GM19395 (cell line): ENCODE measurements around the gene DNAJB8.

Source experiments
- ATAC-seq: cut with Tn5 transposase; IDR thresholded peaks from one replicate; pipeline ENCODE4 v1.9.1; 2021; ENCODE audit warnings: mild to moderate bottlenecking, moderate library complexity; ENCODE audit not compliant: unreplicated experiment

Gene DNAJB8

GRCh38 chr3:128484404-128485281, 18.0 kb upstream of the DNAJB8 start:
- no peak for ATAC-seq

- ATAC-seq: no peak
Measured at GRCh38 chr3:128483657-128484403, 17.1 kb upstream of the DNAJB8 start.

GRCh38 chr3:128482666-128483656, 16.3 kb upstream of the DNAJB8 start:
- no peak for ATAC-seq

- ATAC-seq: no peak
Measured at GRCh38 chr3:128482175-128482574, 15.5 kb upstream of the DNAJB8 start.

- ATAC-seq: no peak
Measured at GRCh38 chr3:128481438-128481942, 14.8 kb upstream of the DNAJB8 start.

- ATAC-seq: no peak
Measured at GRCh38 chr3:128480717-128481437, 14.2 kb upstream of the DNAJB8 start.

GRCh38 chr3:128480278-128480677, 13.6 kb upstream of the DNAJB8 start:
- ATAC-seq: no peak

- no peak for ATAC-seq
Measured at GRCh38 chr3:128479558-128480086, 12.9 kb upstream of the DNAJB8 start.

- no peak for ATAC-seq
Measured at GRCh38 chr3:128478576-128479506, 12.2 kb upstream of the DNAJB8 start.

GRCh38 chr3:128476659-128477058, 10.0 kb upstream of the DNAJB8 start:
- ATAC-seq: no peak

- no peak for ATAC-seq
Measured at GRCh38 chr3:128475355-128475754, 8.7 kb upstream of the DNAJB8 start.

GRCh38 chr3:128473737-128474136, 7.0 kb upstream of the DNAJB8 start:
- no peak for ATAC-seq

- no peak for ATAC-seq
Measured at GRCh38 chr3:128473180-128473519, 6.5 kb upstream of the DNAJB8 start.

- no peak for ATAC-seq
Measured at GRCh38 chr3:128472449-128473179, 5.9 kb upstream of the DNAJB8 start.

- no peak for ATAC-seq
Measured at GRCh38 chr3:128471720-128472119, 5.0 kb upstream of the DNAJB8 start.

GRCh38 chr3:128471110-128471509, 4.4 kb upstream of the DNAJB8 start:
- no peak for ATAC-seq

GRCh38 chr3:128470134-128470899, 3.6 kb upstream of the DNAJB8 start:
- no peak for ATAC-seq
